ENCODE results near the gene EPHA1.

The EPHA1 gene

DNA sequence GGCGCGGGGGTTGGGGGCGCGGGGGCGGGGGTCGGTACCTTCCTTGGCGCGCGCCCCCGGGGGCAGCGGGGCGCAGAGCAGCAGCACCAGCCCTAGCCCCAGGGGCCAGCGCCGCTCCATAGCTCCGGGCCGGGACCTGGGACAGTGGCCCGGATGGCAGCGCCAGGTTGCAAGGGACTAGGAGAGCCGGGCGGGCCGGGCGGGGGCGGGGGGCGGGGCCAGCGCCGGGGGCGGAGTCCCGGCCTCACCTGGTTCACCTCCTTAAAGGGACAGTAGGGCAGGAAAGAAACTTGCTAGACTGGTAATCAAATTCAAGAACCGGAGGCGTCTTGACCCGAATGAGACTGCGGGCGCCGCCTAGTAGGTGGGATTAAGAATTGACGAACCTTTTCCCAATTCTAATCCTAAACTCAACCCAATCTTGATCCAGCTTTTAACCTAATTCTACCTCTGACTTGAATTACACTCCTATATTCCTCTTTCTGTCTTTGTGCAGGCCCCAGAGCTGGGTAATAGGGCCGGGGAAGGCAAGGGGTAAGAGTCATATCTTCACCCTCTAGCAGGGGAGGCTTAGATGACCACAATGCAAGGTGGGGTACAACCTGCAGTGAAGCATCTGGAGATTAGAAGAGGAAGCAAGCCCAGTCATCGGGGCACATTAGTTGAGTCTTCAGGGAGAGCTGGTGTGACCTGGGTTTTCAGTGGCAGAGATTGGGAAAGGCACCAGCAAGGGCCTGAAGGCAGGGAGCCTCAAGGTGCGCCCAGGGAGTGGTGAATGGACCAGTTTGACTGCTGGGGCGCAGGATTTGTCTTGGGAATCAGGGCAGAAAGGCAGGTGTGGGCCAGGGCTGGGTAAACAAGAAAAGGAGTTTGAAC, at the start of gene EPHA1:
TSS of gene EPHA1 (minus strand) at position 171 of the 876 bp plus-strand sequence. CDS start at position 120, 51 bp downstream.
- Mint-ChIP-seq H3K36me3 (no peaks in the 10 kb centered on the region), H3K4me1 (peaks cover 33% of the 10 kb centered on the region), H3K4me3 (peak within 1 kb of the TSS; percentile 54), H3K9me3 (no peaks in the 10 kb centered on the region), H3K27ac (no peak within 1 kb of the TSS), H3K27me3 (peaks cover 39% of the 10 kb centered on the region)
- peak; percentile 44 for ATAC-seq

DNA sequence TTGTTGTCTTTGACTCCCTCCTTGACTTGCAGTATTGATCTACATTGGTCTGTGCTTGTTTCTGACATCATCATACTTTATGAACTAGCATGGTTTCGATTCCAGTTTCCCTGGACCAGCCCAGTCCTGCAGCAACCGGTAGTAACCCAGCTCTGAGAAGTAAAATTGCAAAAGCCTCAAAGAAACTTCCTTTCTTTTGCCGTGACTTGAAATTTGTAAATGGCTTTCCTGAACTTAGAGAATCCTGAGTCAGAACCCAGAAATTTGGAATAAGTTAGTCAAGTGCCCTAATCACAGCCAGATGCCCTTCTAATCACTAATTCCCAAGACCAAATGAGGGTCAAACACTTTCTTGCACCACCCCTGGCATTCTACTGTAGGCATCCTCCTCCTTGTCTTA, 49.6 kb upstream of the EPHA1 start:
- H3K27me3 Mint-ChIP-seq = peaks cover 30% of the 10 kb centered on the region
- H3K36me3 Mint-ChIP-seq = no peaks in the 10 kb centered on the region
- H3K4me1 Mint-ChIP-seq = no peaks in the 10 kb centered on the region
- ATAC-seq = no peak
- H3K9me3 Mint-ChIP-seq = peaks cover 3% of the 10 kb centered on the region
- H3K4me3 Mint-ChIP-seq = no peak overlapping the region
- H3K27ac Mint-ChIP-seq = no peak overlapping the region

DNA sequence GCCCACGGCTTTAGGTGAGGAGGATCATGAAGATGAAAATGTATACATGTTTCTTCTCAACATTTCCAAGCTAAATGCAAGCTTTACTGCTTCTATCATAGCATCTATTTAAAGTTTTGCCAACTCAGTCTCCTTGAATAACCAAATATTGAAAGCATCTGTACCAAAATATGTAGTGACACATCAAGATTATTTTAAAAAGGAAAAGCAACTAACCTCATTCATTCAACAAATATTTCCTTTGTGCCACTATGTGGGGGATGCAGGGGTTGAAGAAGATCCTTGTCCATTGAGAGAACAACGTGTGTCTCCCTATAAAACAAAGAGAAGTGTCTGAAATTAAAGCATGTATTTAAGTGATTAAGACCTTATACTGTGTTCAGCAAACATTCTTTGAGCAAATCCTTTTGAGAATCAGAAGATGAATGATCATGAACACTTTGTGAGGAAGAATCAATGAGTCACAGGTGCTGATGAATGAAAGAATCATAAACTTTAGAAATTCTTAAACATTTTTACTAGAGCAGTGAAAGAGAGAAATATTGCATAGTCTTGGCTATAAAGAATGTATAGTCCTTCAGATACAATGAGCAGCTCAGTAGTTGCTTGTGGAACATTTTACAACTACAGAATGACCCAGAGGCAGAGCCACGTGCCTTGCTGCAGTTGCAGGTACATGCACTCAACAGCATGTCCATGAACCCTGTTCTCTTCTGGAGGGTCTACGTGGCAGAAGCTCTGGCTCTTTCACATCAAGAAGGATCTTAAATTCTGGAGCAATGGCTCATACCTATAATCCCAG, 48.5 kb upstream of the EPHA1 start:
- Mint-ChIP-seq H3K4me1 (no peaks in the 10 kb centered on the region), H3K36me3 (no peaks in the 10 kb centered on the region), H3K9me3 (peaks cover 3% of the 10 kb centered on the region), H3K27ac (no peak overlapping the region), H3K4me3 (no peak overlapping the region), H3K27me3 (peaks cover 40% of the 10 kb centered on the region)
- no peak for ATAC-seq

DNA sequence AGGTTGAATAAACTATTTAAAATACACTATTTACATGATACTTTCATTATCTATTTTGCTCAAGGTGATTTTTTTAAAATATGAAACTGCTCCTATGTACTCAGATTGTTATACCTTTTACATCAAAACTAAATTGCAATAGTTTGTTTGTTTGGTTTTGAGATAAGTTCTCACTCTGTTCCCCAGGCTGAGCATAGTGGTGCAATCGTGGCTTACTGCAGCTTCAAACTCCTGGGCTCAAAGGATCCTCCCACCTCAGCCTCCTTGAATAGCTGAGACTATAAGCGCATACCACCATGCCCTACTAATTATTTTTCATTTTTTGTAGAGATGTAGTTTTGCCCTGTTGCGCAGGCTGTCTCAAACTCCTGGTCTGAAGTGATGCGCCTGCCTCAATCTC, 47.3 kb upstream of the EPHA1 start:
- H3K9me3 Mint-ChIP-seq = no peaks in the 10 kb centered on the region
- H3K36me3 Mint-ChIP-seq = no peaks in the 10 kb centered on the region
- no peak for ATAC-seq
- no peak overlapping the region for H3K27ac Mint-ChIP-seq
- no peaks in the 10 kb centered on the region for H3K4me1 Mint-ChIP-seq
- peaks cover 49% of the 10 kb centered on the region for H3K27me3 Mint-ChIP-seq
- no peak overlapping the region for H3K4me3 Mint-ChIP-seq

DNA sequence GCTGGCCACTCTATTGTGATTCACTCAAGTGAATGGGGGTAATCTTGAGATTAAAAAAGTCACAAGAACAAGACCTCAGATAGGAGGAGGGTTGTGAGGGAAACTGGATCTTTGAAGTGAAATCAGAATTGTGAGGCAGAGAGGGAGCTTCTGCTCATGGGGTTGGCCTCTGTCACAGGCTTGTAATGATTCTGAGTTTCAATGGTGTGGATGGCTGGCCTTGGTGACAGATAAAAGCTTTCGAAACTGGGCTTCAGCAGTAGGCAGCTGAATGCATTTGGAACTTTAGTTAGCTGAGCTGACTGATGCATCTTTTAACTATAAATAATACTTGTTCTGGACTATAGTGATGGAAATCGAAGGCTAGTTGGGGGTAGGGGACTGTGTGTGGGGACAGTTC, 46.8 kb upstream of the EPHA1 start:
- Mint-ChIP-seq H3K9me3 (no peaks in the 10 kb centered on the region), H3K27me3 (peaks cover 49% of the 10 kb centered on the region), H3K27ac (no peak overlapping the region), H3K4me3 (no peak overlapping the region), H3K4me1 (no peaks in the 10 kb centered on the region), H3K36me3 (no peaks in the 10 kb centered on the region)
- no peak for ATAC-seq

DNA sequence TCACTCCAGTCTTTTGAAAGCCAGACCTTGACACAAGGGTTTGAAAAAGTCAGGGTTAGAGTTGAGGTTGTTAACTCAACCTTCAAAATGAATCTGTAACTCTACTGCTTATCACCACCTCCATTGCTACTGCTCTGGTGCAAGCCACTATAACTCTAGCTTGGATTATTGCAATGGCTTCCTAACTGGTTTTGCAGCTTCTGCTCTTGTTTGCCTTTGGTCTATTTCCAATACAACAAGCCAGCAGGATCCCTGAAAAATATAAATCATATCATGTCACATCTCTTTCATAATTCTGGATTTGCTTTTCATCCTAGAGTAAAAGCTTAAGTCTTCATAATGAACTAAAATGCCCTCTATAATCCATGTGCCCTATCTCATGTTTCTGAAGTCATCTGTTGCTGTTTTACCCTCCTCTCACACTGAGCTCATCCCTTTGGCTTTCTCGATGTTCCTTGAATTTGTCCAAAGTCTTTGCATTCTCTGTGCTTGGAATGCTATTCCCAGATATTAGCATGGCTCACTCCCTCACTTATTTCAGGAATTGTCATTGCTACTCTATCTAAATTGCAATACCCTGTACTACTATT, 45.5 kb upstream of the EPHA1 start:
- no peaks in the 10 kb centered on the region for H3K9me3 Mint-ChIP-seq
- H3K4me1 Mint-ChIP-seq = no peaks in the 10 kb centered on the region
- no peaks in the 10 kb centered on the region for H3K36me3 Mint-ChIP-seq
- peaks cover 49% of the 10 kb centered on the region for H3K27me3 Mint-ChIP-seq
- H3K27ac Mint-ChIP-seq = no peak overlapping the region
- H3K4me3 Mint-ChIP-seq = no peak overlapping the region
- ATAC-seq = no peak

DNA sequence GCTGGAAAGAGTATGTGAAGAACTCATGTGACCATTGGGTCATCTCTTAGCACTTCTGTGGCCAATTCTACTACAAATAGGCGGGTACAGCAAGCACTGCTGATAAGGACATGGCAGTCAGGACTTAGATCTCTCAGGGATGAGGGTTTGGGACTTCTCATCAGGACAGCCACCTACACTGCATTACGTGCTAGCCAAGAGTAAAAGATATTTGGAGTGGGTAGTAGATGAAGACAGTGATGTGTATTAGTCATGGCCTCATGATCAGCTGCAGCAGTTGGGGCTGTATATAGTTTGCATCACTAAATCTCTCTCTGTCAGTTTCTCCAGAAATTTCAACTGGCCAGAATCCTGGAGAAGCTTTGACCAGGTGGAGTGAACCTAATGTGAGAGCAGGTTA, 43.8 kb upstream of the EPHA1 start:
- H3K9me3 Mint-ChIP-seq = no peaks in the 10 kb centered on the region
- H3K27ac Mint-ChIP-seq = no peak overlapping the region
- ATAC-seq = peak; percentile 36

DNA sequence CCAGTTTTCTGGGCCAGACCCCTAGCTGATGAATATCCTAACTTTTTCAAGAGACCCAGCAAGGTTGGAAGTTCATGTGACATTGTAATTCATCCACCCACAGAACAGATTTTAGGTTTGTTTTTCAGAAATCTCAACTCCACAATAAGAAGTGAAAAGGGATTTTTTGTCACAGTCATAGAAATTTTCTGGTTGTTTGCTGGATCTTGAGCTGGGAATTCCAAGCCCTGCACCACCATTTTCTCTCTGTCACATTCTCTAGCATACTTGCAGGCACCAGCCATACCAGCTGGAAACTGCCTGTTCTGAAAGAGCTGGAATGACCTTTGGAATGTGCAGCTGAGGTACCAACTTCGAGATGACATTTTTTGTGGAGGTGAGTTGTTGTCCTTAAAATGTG, 43.1 kb upstream of the EPHA1 start:
- Mint-ChIP-seq H3K9me3 (no peaks in the 10 kb centered on the region), H3K36me3 (no peaks in the 10 kb centered on the region), H3K27ac (no peak overlapping the region), H3K4me1 (no peaks in the 10 kb centered on the region), H3K27me3 (peaks cover 38% of the 10 kb centered on the region), H3K4me3 (no peak overlapping the region)
- ATAC-seq = no peak

More for the DNA sequence above, 43.8 kb upstream of the EPHA1 start:
- H3K4me1 Mint-ChIP-seq = no peaks in the 10 kb centered on the region
- H3K4me3 Mint-ChIP-seq = no peak overlapping the region
- H3K36me3 Mint-ChIP-seq = no peaks in the 10 kb centered on the region
- H3K27me3 Mint-ChIP-seq = peaks cover 45% of the 10 kb centered on the region

DNA sequence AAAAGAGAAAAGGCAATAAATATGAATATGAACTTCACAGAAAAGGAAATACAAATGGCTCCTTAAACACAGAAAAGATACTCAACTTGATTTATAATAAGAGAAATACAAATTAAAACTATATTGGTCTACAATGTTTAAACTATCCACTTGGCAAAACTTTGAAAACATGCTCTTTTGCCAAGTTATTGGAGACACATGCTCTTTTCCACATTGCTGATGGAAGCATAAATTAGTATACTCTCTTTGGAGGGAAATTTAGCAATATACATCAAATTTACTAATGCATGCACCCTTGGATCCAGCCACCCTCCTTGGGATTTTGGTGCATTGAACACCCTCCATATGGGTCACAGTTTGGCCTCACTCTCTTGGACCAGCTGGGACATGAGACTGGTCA, 42.5 kb upstream of the EPHA1 start:
- Mint-ChIP-seq H3K4me3 (no peak overlapping the region), H3K27ac (no peak overlapping the region)

DNA sequence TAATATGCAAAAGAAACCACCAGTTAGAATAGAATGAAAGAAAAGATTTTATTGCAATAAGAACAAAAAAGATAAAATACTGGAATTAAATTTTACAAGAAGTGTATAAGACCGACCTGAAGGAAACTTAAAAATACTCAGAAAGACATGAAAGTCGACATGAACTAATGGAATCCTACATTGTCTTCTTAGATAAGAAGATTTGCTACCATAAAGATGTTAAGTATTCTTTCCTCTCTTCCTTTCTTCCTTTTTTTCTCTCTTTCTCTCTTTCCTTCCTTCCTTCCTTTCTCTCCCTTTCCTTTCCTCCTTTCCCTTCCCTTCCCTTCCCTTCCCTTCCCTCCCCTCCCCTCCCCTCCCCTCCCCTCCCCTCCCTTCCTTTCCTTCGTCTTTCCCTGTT, 41.1 kb upstream of the EPHA1 start:
- Mint-ChIP-seq H3K4me1 (no peaks in the 10 kb centered on the region), H3K9me3 (no peaks in the 10 kb centered on the region), H3K4me3 (no peak overlapping the region), H3K36me3 (no peaks in the 10 kb centered on the region), H3K27ac (no peak overlapping the region), H3K27me3 (peaks cover 22% of the 10 kb centered on the region)
- ATAC-seq = no peak

More for the DNA sequence above, 42.5 kb upstream of the EPHA1 start:
- Mint-ChIP-seq H3K27me3 (peaks cover 32% of the 10 kb centered on the region), H3K4me1 (no peaks in the 10 kb centered on the region), H3K9me3 (no peaks in the 10 kb centered on the region), H3K36me3 (no peaks in the 10 kb centered on the region)
- no peak for ATAC-seq

DNA sequence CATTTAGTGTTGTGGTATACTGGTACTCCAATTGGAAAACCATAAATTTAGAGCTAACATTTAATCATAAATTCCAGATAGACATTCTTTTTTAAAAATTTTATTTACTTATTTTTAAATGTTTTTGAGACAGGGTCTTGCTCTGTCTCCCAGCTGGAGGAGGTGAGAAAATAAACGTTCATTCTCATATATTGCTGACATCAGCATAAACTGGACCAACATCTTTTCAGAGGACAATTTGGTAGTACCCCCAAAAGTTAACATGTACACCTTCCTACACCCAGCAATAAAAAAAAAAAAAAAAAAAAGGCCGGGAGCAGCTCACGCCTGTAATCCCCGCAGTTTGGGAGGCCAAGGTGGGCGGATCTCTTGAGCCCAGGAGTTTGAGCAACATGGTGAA, 39.8 kb upstream of the EPHA1 start:
- Mint-ChIP-seq H3K9me3 (no peaks in the 10 kb centered on the region), H3K4me3 (no peak overlapping the region), H3K27me3 (peaks cover 21% of the 10 kb centered on the region), H3K27ac (no peak overlapping the region), H3K4me1 (no peaks in the 10 kb centered on the region), H3K36me3 (no peaks in the 10 kb centered on the region)
- no peak for ATAC-seq

DNA sequence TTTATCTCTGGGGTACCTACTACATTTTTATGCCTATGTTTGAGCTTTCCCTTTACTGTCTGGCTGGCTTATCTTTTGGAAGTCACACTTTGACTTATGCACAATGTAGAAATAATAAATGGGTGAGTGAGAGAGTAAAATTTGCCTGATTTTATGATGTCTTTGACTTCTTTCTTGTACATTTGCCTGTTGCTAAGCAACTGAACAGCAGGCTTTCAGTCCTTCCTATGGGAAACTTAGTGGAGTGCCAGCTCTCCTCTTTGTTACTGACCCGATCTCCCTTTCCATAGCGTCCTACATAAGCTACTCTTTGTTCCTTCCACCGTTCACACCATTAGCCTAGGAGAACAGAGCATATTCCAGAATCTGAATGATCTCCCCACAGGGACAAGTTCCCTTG, 38.8 kb upstream of the EPHA1 start:
- Mint-ChIP-seq H3K27me3 (peaks cover 12% of the 10 kb centered on the region), H3K27ac (no peak overlapping the region), H3K4me1 (no peaks in the 10 kb centered on the region), H3K4me3 (no peak overlapping the region), H3K9me3 (no peaks in the 10 kb centered on the region), H3K36me3 (no peaks in the 10 kb centered on the region)
- no peak for ATAC-seq

DNA sequence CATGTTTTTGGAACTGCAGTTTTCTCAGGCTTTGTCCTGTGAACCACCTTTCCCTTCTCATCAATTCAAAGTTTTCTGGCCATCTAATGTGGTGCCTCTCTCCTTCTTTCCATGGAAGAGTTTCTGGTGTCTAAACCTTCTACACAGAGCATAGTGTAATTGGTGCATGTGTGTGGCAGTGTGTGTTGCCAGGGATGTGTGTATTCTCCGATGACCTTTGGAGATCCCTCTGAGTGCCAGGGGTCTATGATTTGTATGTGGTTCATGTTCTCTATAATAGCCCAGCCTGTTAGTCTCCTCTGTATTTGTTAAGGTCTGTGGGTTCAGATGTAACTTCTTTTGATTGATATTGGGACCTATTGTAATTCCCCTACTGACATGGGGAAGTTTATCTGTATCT, 36.1 kb upstream of the EPHA1 start:
- H3K4me3 Mint-ChIP-seq = no peak overlapping the region
- no peaks in the 10 kb centered on the region for H3K27me3 Mint-ChIP-seq
- no peak overlapping the region for H3K27ac Mint-ChIP-seq
- no peaks in the 10 kb centered on the region for H3K36me3 Mint-ChIP-seq
- ATAC-seq = no peak
- no peaks in the 10 kb centered on the region for H3K4me1 Mint-ChIP-seq
- no peaks in the 10 kb centered on the region for H3K9me3 Mint-ChIP-seq

DNA sequence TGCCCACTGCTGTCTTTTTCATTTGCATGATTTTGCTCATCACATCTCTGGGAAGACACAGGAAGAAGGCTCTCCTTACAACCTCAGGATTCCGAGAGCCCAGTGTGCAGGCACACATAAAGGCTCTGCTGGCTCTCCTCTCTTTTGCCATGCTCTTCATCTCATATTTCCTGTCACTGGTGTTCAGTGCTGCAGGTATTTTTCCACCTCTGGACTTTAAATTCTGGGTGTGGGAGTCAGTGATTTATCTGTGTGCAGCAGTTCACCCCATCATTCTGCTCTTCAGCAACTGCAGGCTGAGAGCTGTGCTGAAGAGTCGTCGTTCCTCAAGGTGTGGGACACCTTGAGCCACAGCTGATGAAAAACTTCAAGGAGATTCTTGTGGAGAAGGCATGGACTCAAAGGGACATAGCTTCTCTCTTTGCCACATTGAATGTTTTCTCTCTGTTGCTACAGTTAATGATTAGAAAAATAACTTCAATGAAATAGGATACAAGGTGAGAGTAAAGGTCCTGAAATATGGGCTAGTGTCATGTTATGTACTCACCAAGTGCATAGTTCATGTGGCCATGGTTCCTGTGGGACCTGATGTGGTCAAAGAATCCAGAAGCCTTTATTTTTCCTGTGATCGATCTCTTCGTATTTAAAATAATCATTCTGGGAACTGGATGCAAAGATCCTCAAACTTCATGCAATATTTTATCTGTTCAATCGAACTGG, 35.6 kb upstream of the EPHA1 start:
- H3K27ac Mint-ChIP-seq = no peak overlapping the region
- H3K4me3 Mint-ChIP-seq = no peak overlapping the region
- H3K9me3 Mint-ChIP-seq = no peaks in the 10 kb centered on the region
- no peaks in the 10 kb centered on the region for H3K27me3 Mint-ChIP-seq
- H3K36me3 Mint-ChIP-seq = no peaks in the 10 kb centered on the region
- no peak for ATAC-seq
- H3K4me1 Mint-ChIP-seq = no peaks in the 10 kb centered on the region

DNA sequence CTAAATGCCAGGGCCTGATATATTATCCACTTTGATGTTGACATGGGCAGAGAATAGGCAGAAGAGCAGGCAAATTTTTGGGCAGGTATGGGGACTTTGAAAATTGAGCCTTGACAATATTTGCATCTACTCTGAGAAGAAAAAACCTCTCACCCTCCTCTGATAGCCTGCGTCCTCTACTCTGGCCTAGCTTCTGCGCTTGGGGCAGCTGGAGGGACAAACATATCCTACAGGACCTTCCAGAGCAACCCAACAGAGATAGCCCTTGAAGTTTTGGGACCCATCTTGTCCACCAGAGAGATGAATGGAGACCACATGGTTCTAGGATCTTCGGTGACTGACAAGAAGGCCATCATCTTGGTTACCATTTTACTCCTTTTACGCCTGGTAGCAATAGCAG, 34.5 kb upstream of the EPHA1 start, which contains the start of gene TAS2R60:
TSS of gene TAS2R60 (plus strand) at position 301 of the 400 bp plus-strand sequence. CDS start at position 301, 0 bp downstream.
- H3K36me3 Mint-ChIP-seq = no peaks in the 10 kb centered on the region
- no peaks in the 10 kb centered on the region for H3K9me3 Mint-ChIP-seq
- no peak within 1 kb of the TSS for H3K4me3 Mint-ChIP-seq
- H3K4me1 Mint-ChIP-seq = no peaks in the 10 kb centered on the region
- H3K27me3 Mint-ChIP-seq = no peaks in the 10 kb centered on the region
- no peak within 1 kb of the TSS for H3K27ac Mint-ChIP-seq
- ATAC-seq = no peak
